CD4-positive, alpha-beta memory T cell (primary cell): Measurements from ENCODE around the gene AS3MT. TPM values are rescaled to one million over a fixed set of nuclear protein-coding genes. Genes with fewer than 3 reads are reported as not detected.
"Not testable (repeated sequence)": the region's sequence is repeated elsewhere in the genome, so short reads cannot be mapped to it uniquely, and the experiment has no call there.

Experiments
- CTCF ChIA-PET: fragments of 350-600 bp; sonication (Branson Sonifier 250); formaldehyde crosslinking; loops from one replicate; lab custom pipeline; 2021; ENCODE audit warnings: inconsistent platforms; ENCODE audit not compliant: partially characterized antibody; lab: Charles Lee
- POLR2A ChIA-PET: fragments of 350-600 bp; sonication (Branson Sonifier 250); formaldehyde crosslinking; loops from one replicate; lab custom pipeline; 2021; ENCODE audit not compliant: partially characterized antibody; lab: Charles Lee
- DNase-seq, 5 donors: peaks; one replicate each; pipeline versions ENCODE4 v3.0.0 to v3.0.0-alpha.2; 2020 to 2022; ENCODE audit warnings: mixed read lengths in 1 of 5
- H3K27ac ChIP-seq: one replicate; pipeline ENCODE4 v1.7.0; 2013; ENCODE audit warnings: low read depth, low read length
- H3K27me3 ChIP-seq: 2 replicates; pipeline ENCODE4 v1.7.0; 2013; ENCODE audit warnings: mild to moderate bottlenecking, low read length, moderate library complexity; ENCODE audit not compliant: insufficient read depth
- H3K36me3 ChIP-seq: 2 replicates; pipeline ENCODE4 v1.7.0; 2013; ENCODE audit warnings: mild to moderate bottlenecking, low read length, moderate library complexity; ENCODE audit not compliant: insufficient read depth
- H3K4me1 ChIP-seq: 2 replicates; pipeline ENCODE4 v1.7.0; 2013; ENCODE audit warnings: mild to moderate bottlenecking, low read length, moderate library complexity; ENCODE audit not compliant: insufficient read depth
- H3K4me3 ChIP-seq, 2 donors: one replicate each; pipeline ENCODE4 v1.7.0; 2013; ENCODE audit warnings: low read length in 2 of 2, mild to moderate bottlenecking in 1 of 2
- H3K9me3 ChIP-seq, 2 donors: one replicate each; pipeline ENCODE4 v1.7.0; 2013; ENCODE audit warnings: low read length in 2 of 2, control low read depth in 1 of 2; ENCODE audit not compliant: control insufficient read depth in 1 of 2
- H3K27ac Mint-ChIP-seq, 7 donors: one replicate each; pipeline ENCODE4 v1.8.0; 2020 to 2021; ENCODE audit warnings: mixed read lengths in 7 of 7, mild to moderate bottlenecking in 6 of 7, inconsistent platforms in 3 of 7, moderate library complexity in 3 of 7
- H3K27me3 Mint-ChIP-seq, 2 donors: one replicate each; pipeline ENCODE4 v1.8.0; 2020 to 2021; ENCODE audit warnings: mixed read lengths in 2 of 2
- H3K36me3 Mint-ChIP-seq, 2 donors: one replicate each; pipeline ENCODE4 v1.8.0; 2020 to 2021; ENCODE audit warnings: mixed read lengths in 2 of 2, inconsistent platforms in 1 of 2, mild to moderate bottlenecking in 1 of 2
- H3K4me1 Mint-ChIP-seq, 4 donors: one replicate each; pipeline ENCODE4 v1.8.0; 2020 to 2021; ENCODE audit warnings: mixed read lengths in 4 of 4, mild to moderate bottlenecking in 1 of 4
- H3K4me3 Mint-ChIP-seq, 8 donors: one replicate each; pipeline ENCODE4 v1.8.0; 2020 to 2021; ENCODE audit warnings: mixed read lengths in 8 of 8, mild to moderate bottlenecking in 7 of 8, moderate library complexity in 6 of 8, inconsistent platforms in 3 of 8
- H3K9me3 Mint-ChIP-seq, 8 donors: one replicate each; pipeline ENCODE4 v1.8.0; 2020 to 2021; ENCODE audit warnings: mixed read lengths in 8 of 8, mild to moderate bottlenecking in 5 of 8, inconsistent platforms in 3 of 8, moderate library complexity in 1 of 8
- intact Hi-C: fragments of 100-400 bp; cut with micrococcal nuclease; formaldehyde crosslinking; loops from one replicate; pipeline ENCODE4 v1.15.1; 2023
- polyA plus RNA-seq, 2 donors: library from polyadenylated mRNA; unstranded; fragments of 300-500 nt; fragmentation: Illumina TruSeq; gene quantifications; one replicate each; pipeline ENCODE4 v1.2.3, GENCODE V29; 2021
- total RNA-seq, 2 experiments: library from RNA; stranded (reverse); gene quantifications; one replicate each; pipeline ENCODE4 v1.2.3, GENCODE V29; 2021

AS3MT gene
- total and polyA plus RNA-seq, 4 experiments from 2014 or later: 0.14 to 2.3 (median 2.3) TPM; not detected in 1

DNA sequence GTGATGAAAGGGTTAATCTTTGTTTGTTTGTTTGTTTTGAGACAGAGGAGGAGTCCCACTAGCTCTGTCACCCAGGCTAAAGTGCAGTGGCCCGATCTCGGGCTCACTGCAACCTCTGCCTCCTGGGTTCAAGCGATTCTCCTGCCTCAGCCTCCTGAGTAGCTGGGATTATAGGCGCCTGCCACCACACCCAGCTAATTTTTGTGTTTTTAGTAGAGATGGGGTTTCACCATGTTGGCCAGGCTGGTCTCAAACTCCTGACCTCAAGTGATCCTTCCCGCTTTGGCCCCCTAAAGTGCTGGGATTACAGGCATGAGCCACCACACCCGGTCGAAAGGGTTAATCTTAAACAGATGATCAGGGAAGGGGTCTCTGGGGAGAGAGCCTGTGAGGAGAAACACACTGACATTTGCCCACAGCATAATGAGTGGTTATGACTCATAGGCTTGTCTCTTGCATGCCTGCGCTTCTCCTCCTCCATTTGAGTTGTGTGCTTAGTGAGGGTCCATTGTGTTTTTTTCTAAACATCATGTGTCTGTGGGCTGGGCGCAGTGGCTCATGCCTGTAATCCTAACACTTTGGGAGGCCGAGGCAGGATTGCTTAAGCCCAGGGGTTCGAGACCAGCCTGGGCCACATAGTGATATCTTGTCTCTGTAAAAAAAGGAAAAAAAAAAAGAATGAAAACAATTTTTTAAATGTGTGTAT, 13.4 kb upstream of the AS3MT start:
- POLR2A ChIA-PET: not testable (repeated sequence)
- intact Hi-C loops: loop anchor here (2.0 kb wide), 1 partner anchor 113 kb away; the partner anchor contains the start of gene WBP1L

DNA sequence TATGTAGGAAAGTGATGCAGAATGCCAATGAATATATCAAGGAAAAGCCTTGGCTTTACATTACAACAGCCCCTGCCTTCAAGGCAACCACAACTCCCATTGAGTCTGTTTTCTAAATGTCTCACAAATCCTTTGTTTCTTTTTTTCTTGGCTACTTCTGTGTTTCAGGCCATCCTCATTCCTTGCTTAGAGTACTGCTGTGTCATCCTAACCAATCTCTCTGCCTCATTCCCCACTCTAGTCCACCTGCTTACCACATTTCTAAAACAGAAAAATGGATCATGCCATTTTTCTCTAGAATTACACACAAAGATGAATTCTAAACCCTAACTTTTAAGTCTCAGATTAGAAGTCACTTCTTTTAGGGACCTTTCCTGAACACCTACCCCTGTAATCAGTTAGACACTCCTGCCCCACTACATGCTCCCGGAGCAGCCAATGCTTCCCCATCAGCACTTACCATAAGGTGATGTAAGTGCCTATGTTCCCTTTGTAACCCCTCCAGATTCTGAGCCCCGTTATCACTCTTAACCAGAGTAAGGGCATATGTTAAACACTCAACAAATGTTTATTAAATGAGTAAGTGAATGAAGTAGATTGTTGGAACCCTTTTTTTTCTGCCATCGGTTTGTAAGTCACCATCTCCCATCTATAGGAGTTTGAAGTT, 12.4 kb upstream of the AS3MT start:
- H3K4me1 ChIP-seq: peaks cover 4% of the 10 kb centered on the region
- ChIA-PET CTCF (no interaction called here), POLR2A (no interaction called here)
- DNase-seq: no peak
- no peak overlapping the region for H3K27ac ChIP-seq
- intact Hi-C loops: no loop called here
- Mint-ChIP-seq H3K27me3 (no peaks in the 10 kb centered on the region), H3K9me3 (peaks cover 0 to 2% (median 0%) of the 10 kb centered on the region in 8 donors), H3K4me1 (peaks cover 8 to 24% (median 14%) of the 10 kb centered on the region in 4 donors), H3K4me3 (peak overlapping the region in 1 of 8 donors; percentile 32), H3K36me3 (peaks cover 16 to 17% of the 10 kb centered on the region in 2 donors), H3K27ac (peak overlapping the region in 1 of 7 donors; percentile 59)
- no peaks in the 10 kb centered on the region for H3K9me3 ChIP-seq
- H3K4me3 ChIP-seq: no peak overlapping the region
- H3K27me3 ChIP-seq: no peaks in the 10 kb centered on the region
- peaks cover 7% of the 10 kb centered on the region for H3K36me3 ChIP-seq

More for the DNA sequence above, 13.4 kb upstream of the AS3MT start:
- H3K9me3 Mint-ChIP-seq, H3K36me3 ChIP-seq, H3K27ac Mint-ChIP-seq, H3K27me3 Mint-ChIP-seq, H3K4me3 ChIP-seq, H3K4me1 ChIP-seq, H3K9me3 ChIP-seq, H3K27me3 ChIP-seq, H3K27ac ChIP-seq, DNase-seq: not testable (repeated sequence)
- CTCF ChIA-PET: interaction anchor here (0.7 to 1.5 kb wide), 2 partner anchors 52 to 69 kb away, joined by 3 read pairs; no protein-coding TSS in a partner anchor
- peak overlapping the region in 3 of 8 donors; percentile 5 to 15 (median 13) for H3K4me3 Mint-ChIP-seq
- peaks cover 8 to 24% (median 14%) of the 10 kb centered on the region in 4 donors for H3K4me1 Mint-ChIP-seq
- peaks cover 13 to 17% of the 10 kb centered on the region in 2 donors for H3K36me3 Mint-ChIP-seq

DNA sequence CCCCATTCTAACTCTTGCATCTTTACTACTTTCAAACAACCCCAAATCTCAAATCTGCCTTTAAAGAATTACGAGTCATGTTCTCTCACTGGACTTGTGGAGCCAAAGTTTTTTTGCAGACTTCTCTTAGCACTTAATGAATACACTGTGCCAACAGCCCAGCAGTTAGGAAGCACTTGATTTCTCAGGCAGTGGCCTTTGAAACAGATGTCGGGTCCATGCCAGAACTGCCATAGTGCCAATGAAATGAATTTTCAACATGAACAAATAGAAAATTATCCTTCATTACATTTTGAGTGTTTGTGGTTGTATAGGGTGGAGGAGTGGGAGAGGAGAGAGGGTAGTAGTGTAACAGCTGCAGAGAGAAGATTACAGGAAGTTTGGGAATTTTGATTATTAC, 9.4 kb upstream of the AS3MT start:
- Histone ChIP-seq H3K27ac (no peak overlapping the region), H3K9me3 (no peaks in the 10 kb centered on the region), H3K27me3 (no peaks in the 10 kb centered on the region), H3K4me1 (peaks cover 3% of the 10 kb centered on the region), H3K4me3 (no peak overlapping the region), H3K36me3 (peaks cover 13% of the 10 kb centered on the region)
- no peak for DNase-seq
- H3K4me1 Mint-ChIP-seq: peaks cover 3 to 15% (median 7%) of the 10 kb centered on the region in 4 donors
- H3K36me3 Mint-ChIP-seq: peaks cover 31 to 38% of the 10 kb centered on the region in 2 donors
- H3K4me3 Mint-ChIP-seq: no peak overlapping the region
- H3K27me3 Mint-ChIP-seq: no peaks in the 10 kb centered on the region
- no peaks in the 10 kb centered on the region for H3K9me3 Mint-ChIP-seq
- intact Hi-C loops: no loop called here
- POLR2A ChIA-PET: interaction anchor here (0.6 kb wide), 1 partner anchor 293 kb away, joined by 3 read pairs; no protein-coding TSS in a partner anchor
- peak overlapping the region in 2 of 7 donors; percentile 25 to 33 for H3K27ac Mint-ChIP-seq
- CTCF ChIA-PET: no interaction called here

DNA sequence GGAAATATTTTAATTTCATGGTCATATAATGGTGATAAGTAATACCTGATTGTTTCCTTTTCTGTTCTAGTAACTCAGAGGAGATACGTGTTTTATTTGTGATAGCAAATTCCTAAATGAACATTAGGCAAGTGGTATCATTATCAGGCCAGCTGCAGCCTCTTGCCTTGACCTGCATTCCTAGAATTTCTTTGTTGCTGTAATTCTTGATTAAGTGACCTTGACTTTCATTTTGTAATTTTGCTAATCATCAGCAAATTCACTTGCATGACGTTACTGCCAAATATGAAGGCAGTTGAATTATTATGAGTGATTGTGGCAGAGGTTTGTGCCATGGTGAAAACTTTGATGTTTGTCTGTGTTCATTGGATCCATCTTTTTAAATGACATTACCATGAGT, 5.6 kb upstream of the AS3MT start:
- no peak for DNase-seq
- intact Hi-C loops: no loop called here
- Histone ChIP-seq H3K4me1 (no peaks in the 10 kb centered on the region), H3K27me3 (no peaks in the 10 kb centered on the region), H3K36me3 (peaks cover 13% of the 10 kb centered on the region), H3K27ac (no peak overlapping the region), H3K4me3 (no peak overlapping the region), H3K9me3 (no peaks in the 10 kb centered on the region)
- H3K27me3 Mint-ChIP-seq: peaks cover 0 to 1% of the 10 kb centered on the region in 2 donors
- peaks cover 37 to 41% of the 10 kb centered on the region in 2 donors for H3K36me3 Mint-ChIP-seq
- H3K27ac Mint-ChIP-seq: no peak overlapping the region
- ChIA-PET POLR2A (no interaction called here), CTCF (no interaction called here)
- no peaks in the 10 kb centered on the region for H3K9me3 Mint-ChIP-seq
- no peak overlapping the region for H3K4me3 Mint-ChIP-seq
- peaks cover 0 to under 1% (median 0%) of the 10 kb centered on the region in 4 donors for H3K4me1 Mint-ChIP-seq

DNA sequence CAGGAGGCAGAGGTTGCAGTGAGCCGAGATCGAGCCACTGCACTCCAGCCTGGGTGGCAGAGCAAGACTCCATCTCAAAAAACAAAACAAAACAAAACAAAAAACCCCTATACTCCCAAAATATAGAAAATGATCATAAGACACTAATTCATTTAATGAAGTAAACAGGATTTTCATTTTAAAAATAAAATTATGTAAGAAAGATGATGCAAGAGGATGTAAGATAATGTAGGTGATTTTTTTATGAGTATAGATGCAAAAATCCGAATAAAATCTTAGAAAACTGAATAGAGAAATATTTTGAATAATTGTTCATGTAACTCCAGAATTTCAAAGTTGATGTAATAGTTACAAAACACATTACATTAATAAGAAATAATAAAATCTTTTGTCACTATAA, 3.6 kb upstream of the AS3MT start:
- H3K36me3 Mint-ChIP-seq: peaks cover 26 to 29% of the 10 kb centered on the region in 2 donors
- H3K36me3 ChIP-seq: peaks cover 7% of the 10 kb centered on the region
- H3K27ac Mint-ChIP-seq: no peak overlapping the region
- peaks cover 0 to under 1% (median 0%) of the 10 kb centered on the region in 8 donors for H3K9me3 Mint-ChIP-seq
- ChIA-PET POLR2A (no interaction called here), CTCF (no interaction called here)
- H3K4me3 ChIP-seq: no peak overlapping the region
- H3K4me3 Mint-ChIP-seq: no peak overlapping the region
- intact Hi-C loops: no loop called here
- H3K27ac ChIP-seq: no peak overlapping the region
- H3K9me3 ChIP-seq: no peaks in the 10 kb centered on the region
- no peaks in the 10 kb centered on the region for H3K27me3 ChIP-seq
- peaks cover 11 to 12% of the 10 kb centered on the region in 2 donors for H3K27me3 Mint-ChIP-seq
- DNase-seq: no peak
- H3K4me1 Mint-ChIP-seq: peaks cover 5 to 14% (median 9%) of the 10 kb centered on the region in 4 donors
- H3K4me1 ChIP-seq: no peaks in the 10 kb centered on the region

DNA sequence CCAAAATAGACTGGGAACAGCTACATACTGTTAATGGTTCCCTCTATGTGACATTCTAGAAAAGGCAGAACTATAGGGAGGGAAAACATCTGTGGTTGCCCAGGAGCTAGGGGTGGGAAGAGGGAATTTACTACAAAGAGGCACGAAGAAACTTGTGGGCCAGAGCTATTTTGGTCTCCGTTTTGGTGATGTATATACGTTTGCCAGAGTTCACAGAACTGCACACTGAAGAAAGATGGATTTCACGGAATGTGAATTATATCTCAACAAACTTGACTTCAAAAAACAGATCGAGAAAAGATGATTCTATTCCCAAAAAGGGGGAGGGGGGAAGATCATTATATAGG, 386 bp upstream of the AS3MT start:
- CTCF ChIA-PET: no interaction called here
- no peaks in the 10 kb centered on the region for H3K4me1 ChIP-seq

DNA sequence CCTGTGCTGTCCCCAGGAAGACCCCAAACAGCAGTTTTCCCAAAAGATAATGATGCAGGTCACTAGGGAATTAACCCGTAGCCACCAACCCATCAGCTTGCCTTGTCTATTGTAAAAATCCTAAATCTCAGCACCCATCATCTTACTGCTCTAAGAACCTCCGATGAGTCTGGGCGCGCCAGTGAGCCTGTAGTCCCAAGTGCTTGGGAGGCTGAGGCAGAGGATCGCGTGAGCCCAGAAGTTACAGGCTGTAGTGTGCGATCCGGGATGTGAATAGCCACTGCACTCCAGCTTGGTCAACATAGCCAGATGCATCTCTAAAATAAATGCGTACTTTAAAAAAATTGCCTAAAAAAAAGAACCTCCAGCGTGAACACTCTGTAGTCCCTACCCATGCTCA, 951 bp downstream of the AS3MT start:
- Histone ChIP-seq H3K36me3 (no peaks in the 10 kb centered on the region), H3K4me3 (no peak overlapping the region), H3K4me1 (no peaks in the 10 kb centered on the region), H3K27ac (no peak overlapping the region), H3K9me3 (no peaks in the 10 kb centered on the region), H3K27me3 (no peaks in the 10 kb centered on the region)
- Mint-ChIP-seq H3K27ac (no peak overlapping the region), H3K4me1 (peaks cover 5 to 14% (median 10%) of the 10 kb centered on the region in 4 donors), H3K27me3 (peaks cover 11 to 14% of the 10 kb centered on the region in 2 donors), H3K36me3 (peaks cover 6 to 11% of the 10 kb centered on the region in 2 donors), H3K4me3 (peak overlapping the region in 3 of 8 donors; percentile 6 to 43 (median 15)), H3K9me3 (peaks cover 0 to 3% (median 0%) of the 10 kb centered on the region in 8 donors)
- ChIA-PET POLR2A (no interaction called here), CTCF (no interaction called here)
- intact Hi-C loops: no loop called here
- DNase-seq: no peak

More for the DNA sequence above, 386 bp upstream of the AS3MT start:
- Mint-ChIP-seq H3K4me1 (peaks cover 5 to 14% (median 10%) of the 10 kb centered on the region in 4 donors), H3K36me3 (peaks cover 8 to 13% of the 10 kb centered on the region in 2 donors), H3K4me3 (peak overlapping the region; percentile 2 to 81 (median 66)), H3K27ac (peak overlapping the region in 1 of 7 donors; percentile 57), H3K27me3 (peaks cover 11 to 14% of the 10 kb centered on the region in 2 donors), H3K9me3 (peaks cover 0 to 3% (median 0%) of the 10 kb centered on the region in 8 donors)
- H3K36me3 ChIP-seq: no peaks in the 10 kb centered on the region
- no peak for DNase-seq
- POLR2A ChIA-PET: interaction anchor here (0.7 kb wide), 1 partner anchor 21 kb away, joined by 3 read pairs; no protein-coding TSS in a partner anchor
- intact Hi-C loops: no loop called here
- H3K9me3 ChIP-seq: no peaks in the 10 kb centered on the region
- H3K4me3 ChIP-seq: no peak overlapping the region
- H3K27ac ChIP-seq: no peak overlapping the region
- H3K27me3 ChIP-seq: no peaks in the 10 kb centered on the region
